SH-SY5Y (cell line): ENCODE results near the gene PHLDB1.

Source experiments
- GATA2 ChIP-seq: IDR thresholded peaks from 2 replicates; pipeline ENCODE4 v1.6.1; 2011; ENCODE audit warnings: mild to moderate bottlenecking, low read depth, low read length
- GATA3 ChIP-seq: IDR thresholded peaks from 2 replicates; pipeline ENCODE4 v1.6.1; 2011; ENCODE audit warnings: low read depth, mild to moderate bottlenecking, low read length, moderate library complexity

PHLDB1 gene

DNA sequence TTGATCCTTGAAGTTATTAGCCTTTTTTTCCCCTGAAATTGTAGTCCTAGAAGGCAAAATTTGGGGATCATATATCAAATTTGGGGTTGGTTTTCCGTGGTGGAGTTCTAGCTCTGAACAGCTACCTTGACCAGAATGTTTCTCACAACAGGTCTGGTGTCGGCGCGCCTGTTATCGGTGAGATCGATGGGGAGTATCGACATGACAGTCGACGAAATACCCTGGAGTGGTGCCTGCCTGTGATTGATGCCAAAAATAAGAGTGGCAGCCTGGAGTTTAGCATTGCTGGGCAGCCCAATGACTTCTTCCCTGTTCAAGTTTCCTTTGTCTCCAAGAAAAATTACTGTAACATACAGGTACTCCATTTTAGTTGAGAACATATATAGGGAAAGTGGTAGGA, 9.9 kb upstream of the PHLDB1 start:
- TF ChIP-seq GATA2, result no peak
- TF ChIP-seq GATA3, result no peak

DNA sequence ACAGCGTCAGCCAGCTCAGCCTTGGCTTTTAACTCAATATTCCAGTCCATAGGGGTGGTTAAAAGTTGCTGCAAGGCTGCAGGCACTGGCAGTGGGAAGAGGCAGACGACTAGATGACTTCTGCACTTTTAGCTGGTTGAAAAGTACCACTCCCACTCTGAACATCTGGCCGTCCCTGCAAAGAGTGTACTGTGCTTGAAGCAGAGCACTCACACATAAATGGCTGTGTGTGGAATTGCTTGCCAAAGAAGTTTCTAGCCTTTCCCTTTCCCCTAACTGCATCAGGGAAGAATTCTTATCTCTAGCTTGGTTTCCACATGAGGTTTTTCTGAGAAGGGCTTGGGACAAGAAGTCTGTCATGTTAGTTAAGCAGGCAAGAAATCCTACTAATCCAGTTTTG, 5.1 kb upstream of the PHLDB1 start:
- TF ChIP-seq GATA3, result no peak

DNA sequence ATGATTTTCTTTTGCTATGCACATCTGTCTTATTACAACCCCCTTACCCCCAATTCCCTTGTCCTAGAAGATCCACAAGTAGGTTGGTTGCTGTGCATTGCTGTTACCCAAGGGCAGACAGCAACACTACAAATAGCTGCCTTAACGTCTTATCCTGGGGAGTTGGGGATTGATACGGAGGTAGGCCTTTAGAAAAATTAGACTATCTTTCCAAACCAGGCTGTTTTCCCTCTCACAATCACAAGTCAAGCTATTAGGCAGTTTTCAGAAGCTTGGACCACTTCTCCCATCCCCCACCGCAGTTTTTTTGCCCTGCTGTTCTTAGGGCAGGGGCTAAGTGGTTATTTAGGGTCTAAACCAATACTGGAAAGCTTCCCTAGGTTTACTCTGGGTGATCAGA, 2.8 kb upstream of the PHLDB1 start:
- TF ChIP-seq GATA3 (no peak), GATA2 (no peak)

DNA sequence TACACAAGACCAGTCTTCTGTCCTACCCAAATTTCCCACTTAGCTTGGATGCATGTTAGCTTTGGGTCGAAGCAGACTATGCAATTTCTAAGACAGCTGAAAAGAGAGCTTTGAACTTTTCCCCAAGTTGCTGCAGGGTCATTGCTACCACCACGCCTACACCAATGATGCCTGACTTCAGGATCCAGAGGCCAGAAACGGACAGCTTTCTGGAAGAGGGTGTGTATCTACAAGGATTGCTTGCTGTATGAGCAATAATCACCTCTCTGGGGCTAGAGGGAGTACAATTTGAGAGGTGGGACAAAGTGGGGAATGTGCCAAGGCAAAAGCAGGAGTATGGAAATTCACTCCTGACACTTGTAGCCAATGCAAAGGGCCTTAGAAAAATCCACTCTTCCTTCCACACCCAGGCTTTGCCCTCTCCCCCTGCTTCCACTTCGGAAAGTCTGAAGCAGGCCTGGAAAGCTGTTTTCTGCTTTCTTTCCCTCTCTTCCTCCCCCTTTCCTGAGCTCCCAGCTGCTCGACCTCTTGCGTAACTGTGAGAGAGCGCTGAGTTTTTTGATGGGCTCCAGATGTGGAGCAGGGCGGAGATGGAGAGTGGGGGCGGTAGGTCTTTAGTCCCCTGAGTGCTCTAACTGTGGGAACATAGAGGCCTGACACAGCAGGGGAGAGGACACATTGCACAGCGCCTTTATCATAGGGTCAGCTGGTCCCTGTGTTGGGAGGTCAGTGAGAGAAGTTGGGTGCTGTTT, 2.1 kb upstream of the PHLDB1 start:
- no peak for TF ChIP-seq GATA2
- TF ChIP-seq GATA3, result no peak

DNA sequence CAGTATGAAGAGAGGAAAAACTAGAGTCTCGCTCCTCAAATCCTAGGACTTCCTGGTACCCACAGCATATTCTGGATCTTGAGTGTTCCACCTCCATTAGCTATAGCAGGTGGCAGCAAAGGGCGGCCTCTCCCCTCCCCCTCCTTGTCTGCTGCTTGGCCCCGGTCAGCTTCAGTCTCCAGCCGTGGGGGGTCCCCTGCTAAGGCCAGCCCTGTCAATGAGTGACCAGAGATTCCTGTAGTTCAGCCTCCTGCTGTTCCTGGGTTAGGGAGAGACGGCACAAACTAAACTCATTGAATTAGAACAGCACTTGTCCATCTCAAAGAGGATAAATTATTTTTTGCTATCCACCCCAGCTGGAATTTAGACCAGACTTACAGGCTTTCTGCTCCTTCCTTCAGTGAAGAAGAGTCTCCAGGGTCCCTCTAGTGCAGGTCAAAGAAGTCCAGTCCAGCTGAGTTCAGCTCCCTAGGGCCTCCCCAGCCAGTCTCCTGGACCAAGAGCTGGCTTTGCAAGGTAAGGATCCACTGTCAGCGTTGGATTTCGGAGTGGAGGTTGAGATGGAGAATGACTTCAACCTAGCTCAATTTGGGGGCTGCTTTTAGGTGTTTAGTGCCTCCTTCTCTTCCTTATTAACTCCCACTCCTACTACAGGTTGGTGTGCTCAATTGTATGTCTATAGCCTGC, 1.1 kb upstream of the PHLDB1 start:
- TF ChIP-seq GATA3, result no peak
- no peak for TF ChIP-seq GATA2

DNA sequence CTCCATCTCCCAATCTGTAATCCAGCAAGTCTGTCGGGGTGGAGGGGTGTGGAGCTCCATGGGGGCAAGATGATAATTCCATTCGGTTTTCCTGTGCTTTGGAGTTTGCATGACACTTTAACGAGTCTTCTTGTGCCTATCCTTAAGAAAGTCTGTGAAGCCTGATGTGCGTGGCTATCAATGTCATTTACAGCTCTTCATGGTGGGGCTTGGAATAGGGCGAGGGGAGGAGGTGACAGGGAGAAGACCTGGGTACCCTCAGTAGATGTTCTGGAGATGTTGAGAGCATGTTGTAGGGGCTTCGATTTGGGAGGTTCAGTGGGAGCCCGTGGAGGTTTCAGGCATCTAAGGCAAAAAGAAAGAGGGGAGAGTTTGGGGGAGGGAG, 579 bp upstream of the PHLDB1 start:
- TF ChIP-seq GATA2 (no peak), GATA3 (no peak)

DNA sequence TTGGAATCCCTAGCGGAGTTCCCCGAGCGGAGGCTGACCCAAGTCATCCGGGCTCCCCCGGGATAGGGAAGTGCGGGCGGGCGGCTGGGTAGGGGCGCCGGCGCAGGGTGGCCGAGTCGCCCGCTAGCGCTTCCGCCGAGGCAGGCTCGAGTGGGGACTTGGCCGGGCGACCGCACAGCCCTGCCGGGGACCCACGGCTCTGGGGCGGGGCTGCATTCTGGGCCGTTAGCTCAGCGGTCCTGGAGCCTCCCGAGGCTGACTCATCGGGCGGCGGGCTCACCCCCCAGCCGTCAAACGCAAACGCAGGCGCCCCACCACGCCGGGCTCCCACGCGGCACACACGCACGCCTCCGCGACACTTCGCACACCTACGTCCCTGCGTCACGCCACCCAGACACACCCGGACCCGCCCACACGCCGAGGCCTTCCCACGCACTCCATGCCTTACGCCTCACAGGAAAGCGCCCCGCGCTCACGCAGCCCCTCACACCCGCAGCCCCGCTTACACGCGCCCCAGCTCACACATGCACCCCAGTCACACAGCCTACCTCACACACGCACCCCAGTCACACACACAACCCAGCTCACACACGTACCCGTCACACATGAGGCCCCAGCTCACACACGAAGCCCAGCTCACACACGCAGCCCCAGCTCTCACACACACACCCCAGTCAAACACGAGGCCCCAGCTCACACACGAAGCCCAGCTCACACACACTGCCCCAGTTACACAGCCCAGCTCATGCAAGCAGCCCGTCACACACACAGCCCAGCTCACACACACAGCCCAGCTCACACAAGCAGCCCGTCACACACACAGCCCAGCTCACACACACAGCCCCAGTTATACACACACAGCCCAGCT, 1.2 kb downstream of the PHLDB1 start:
- no peak for TF ChIP-seq GATA3
- TF ChIP-seq GATA2, result no peak

DNA sequence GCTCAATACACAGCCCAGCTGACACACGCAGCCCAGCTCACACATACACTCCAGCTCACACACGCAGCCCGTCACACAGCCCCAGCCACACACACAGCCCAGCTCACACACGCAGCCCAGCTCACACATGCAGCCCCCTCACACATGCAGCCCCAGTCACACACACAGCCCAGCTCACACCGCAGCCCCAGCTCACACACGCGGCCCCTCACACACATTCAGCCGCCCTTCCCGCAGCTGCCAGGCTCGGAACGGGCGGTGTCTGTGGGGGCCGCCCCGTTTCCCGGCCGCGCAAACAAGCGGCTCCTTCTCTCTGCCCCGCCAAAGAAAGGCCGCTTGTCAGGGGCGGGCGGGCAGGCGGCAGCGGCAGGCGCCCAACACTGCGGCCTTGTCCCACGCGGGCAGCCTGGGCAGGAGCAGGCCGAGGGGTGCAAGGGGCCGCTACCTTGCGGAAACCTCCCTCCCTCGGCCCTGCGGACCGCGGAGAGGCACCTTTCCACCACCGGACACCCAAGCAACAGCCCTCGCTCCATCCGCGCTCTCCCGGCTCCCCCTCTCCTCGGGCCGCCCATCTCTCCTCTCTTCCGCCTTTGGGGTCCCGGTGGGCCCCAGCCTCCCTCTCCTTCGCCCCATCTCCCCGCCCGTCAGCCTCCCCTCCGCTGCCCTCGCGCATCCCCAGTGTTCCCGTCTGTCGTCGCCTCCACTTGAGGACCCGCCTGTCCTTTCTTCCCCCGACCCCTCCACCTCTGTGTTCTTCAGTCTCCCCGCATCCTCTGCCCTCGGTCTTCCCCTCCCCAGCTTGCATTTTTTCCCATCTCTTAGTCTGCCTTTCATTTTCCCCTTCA, 2.2 kb downstream of the PHLDB1 start:
- TF ChIP-seq GATA3 (no peak), GATA2 (no peak)

DNA sequence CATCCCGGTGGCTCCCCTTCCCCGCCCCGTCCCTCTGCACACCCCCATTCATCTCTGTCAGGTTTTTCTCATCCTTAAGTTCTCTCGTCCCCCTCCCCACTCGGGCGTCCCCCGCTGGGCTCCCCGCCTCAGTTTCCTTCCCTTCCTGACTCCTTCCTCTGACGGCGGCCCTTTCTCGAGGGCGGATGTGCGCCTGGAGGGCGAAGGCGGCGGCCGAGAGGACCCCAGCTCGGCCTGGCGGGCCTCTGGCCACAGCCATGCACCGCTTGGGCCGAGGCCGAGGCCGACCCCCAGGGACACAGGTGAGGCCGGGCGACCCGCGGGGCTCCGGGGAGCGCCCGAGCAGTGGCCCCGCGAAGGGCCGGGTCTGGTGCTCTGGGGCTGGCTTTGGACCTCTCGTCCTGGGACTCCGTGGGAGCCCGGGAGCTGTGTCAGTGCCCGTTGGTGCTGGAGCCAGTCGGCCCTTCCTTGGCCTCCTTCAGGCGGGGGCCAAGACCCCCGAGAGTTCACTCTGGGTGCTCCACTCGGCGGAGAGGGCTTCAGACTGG, 2.9 kb downstream of the PHLDB1 start:
- TF ChIP-seq GATA2 (no peak), GATA3 (no peak)

DNA sequence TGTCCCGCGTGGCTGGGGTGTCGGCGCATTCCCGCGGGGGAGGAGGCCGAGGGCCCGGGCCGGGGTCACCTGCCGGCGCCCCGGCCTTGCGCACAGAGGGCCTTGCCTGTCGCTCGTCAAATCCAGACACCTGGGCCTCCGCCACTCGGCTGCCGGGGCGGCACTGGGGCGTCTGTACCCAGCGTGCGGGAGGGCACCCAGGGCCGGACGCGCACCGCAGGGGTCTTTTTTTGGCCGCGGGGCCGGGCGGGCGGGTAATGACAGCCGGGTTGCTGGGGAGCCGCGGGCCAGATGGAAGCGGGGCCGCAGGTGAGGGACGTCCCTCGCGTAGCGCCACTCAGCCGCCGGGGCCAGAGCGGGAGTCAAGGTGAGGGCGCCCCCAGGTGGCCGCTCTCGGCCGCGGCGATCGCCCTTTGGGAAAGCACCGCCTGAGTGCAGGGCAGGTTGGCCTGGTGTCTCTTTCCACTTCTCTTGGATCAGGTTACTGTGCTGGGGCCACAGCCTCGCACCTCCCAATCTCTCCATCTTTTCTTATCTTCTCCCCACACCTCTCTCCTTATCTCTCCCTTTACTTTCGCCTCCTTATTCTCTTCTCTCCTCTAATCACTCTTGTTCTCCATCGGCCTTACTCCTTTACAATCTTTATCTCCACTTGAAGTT, 3.5 kb downstream of the PHLDB1 start:
- TF ChIP-seq GATA2, result no peak
- no peak for TF ChIP-seq GATA3

DNA sequence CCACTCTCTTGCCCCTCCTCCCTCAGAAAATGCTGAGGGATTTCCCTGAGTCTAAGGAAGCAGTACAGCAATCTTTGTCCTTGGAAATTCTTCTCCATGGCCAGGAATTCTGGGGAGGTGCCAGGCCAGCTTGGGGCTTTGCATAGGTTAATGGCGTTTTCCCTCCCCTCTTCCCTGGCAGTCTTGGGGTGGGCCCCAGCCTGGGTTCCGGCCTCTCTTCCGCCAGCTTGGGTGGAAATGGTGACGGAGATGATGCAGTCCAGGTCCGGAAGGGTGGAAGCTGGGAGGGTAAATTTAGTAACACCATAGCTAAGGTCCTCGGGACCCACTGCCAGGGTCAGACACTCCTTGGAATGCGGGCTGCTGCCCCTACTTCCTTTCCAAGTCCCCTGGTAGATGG, 5.0 kb downstream of the PHLDB1 start:
- TF ChIP-seq GATA3, result no peak
- no peak for TF ChIP-seq GATA2

DNA sequence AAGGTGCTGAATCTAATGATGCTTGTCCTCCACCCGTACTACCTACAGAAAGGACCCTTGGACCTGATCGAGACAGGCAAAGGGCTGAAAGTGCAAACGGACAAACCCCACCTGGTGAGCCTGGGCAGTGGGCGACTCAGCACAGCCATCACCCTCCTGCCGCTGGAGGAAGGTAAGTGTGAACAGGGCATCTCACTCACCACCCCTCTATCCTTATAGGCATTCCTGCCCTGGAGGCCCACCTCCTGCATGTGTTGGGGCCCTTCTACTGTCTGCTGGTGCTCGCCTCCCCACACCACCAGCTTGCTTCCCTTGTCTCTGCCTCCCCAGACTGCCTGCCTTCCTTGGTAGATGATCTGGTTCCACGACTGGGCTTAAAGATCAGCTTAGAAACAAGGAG, 7.1 kb downstream of the PHLDB1 start:
- TF ChIP-seq GATA3 (no peak), GATA2 (no peak)
